Ectodermal cell (in vitro differentiated cells): ENCODE results near the gene RXRA.

ENCODE experiments used
- H3K27ac ChIP-seq: 2 replicates; pipeline ENCODE4 v1.7.0; 2013; ENCODE audit warnings: mild to moderate bottlenecking, low read depth, low read length; ENCODE audit not compliant: insufficient read depth, poor library complexity, severe bottlenecking
- H3K27me3 ChIP-seq: 2 replicates; pipeline ENCODE4 v1.7.0; 2013; ENCODE audit warnings: mild to moderate bottlenecking, low read length; ENCODE audit not compliant: insufficient read depth, control insufficient read depth, poor library complexity, severe bottlenecking
- H3K36me3 ChIP-seq: one replicate; pipeline ENCODE4 v1.7.0; 2013; ENCODE audit warnings: low read length; ENCODE audit not compliant: control insufficient read depth, insufficient read depth
- H3K4me1 ChIP-seq: one replicate; pipeline ENCODE4 v1.7.0; 2013; ENCODE audit warnings: low read length; ENCODE audit not compliant: control insufficient read depth, insufficient read depth
- H3K4me3 ChIP-seq: 2 replicates; pipeline ENCODE4 v1.7.0; 2013; ENCODE audit warnings: low read depth, low read length, control low read depth; ENCODE audit not compliant: insufficient read depth
- H3K9me3 ChIP-seq: 2 replicates; pipeline ENCODE4 v1.7.0; 2013; ENCODE audit warnings: mild to moderate bottlenecking, low read length, moderate library complexity; ENCODE audit not compliant: control insufficient read depth
- WGBS, 2 experiments: methylation state at CpG; one replicate each; pipeline ENCODE4 v1.1.7; 2013; ENCODE audit warnings: missing lambda C conversion rate in 2 of 2; 5-methylcytosine and 5-hydroxymethylcytosine counted together

The RXRA gene

DNA sequence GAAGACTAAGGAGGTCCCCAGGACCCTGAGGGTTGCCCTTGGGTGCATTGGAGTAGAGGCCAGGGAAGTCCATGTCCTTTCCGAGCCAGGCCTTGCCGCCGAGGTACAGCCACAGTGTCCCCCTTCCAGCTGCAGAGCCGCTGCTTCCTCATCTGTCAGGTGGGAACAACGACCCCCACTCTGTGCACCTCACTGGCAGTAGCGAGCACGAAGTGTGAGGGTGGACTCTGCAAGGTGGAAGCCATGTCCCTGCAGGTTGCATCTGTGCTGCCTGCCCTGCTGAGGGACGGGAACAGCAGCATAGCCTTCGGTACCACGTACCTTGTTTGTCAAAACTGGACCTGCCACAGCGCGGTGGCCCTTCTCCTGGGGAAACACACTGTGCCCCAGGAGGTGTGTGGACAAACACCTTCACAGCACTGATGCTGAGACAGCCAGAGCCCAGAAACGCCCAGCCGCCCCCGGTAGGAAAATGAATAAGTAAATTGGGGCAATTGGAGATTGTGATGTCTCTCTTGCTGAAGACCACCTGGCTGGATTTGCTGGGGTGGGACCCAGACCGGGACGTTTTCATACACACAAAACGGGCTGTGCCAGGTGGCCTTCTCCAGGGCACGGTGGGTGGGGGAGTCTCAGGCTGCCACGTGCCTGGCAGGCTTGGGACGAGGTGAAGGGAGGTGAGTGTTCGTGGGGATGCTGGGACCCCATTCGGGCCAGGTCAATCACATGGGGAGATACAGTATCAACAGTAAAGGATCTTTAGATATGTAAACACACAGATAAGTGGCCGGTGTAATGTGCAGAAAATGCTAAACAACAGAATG, 157.3 kb downstream of the RXRA start:
- Histone ChIP-seq H3K9me3 (no peaks in the 10 kb centered on the region), H3K4me3 (no peak overlapping the region), H3K27me3 (no peaks in the 10 kb centered on the region), H3K36me3 (no peaks in the 10 kb centered on the region), H3K4me1 (no peaks in the 10 kb centered on the region), H3K27ac (no peak overlapping the region)
- 93 to 95% methylated on average over 24 of the region's 24 CpGs for WGBS, 2 experiments

DNA sequence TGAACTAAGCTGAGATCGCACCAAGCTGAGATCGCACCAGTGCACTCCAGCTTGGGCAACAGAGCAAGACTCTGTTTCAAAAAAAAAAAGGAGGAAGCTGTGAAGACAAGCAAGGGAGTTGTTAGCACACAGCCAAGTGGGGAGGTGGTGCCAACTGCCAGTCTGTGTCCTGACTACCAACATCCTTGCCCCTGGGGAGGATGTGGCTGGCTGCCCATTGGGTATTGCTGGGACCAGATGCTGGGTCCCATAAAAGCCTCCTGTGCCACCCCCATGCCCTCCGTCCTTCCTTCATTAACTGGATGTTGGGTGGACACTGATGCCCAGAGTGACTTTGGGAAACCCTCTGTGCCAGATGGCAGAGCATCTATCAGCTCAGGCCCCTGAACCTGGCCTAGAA, 158.2 kb downstream of the RXRA start:
- Histone ChIP-seq H3K4me3 (no peak overlapping the region), H3K4me1 (no peaks in the 10 kb centered on the region), H3K27ac (no peak overlapping the region), H3K36me3 (no peaks in the 10 kb centered on the region), H3K9me3 (no peaks in the 10 kb centered on the region), H3K27me3 (no peaks in the 10 kb centered on the region)
- 86 to 95% methylated on average over 3 of the region's 3 CpGs for WGBS, 2 experiments

DNA sequence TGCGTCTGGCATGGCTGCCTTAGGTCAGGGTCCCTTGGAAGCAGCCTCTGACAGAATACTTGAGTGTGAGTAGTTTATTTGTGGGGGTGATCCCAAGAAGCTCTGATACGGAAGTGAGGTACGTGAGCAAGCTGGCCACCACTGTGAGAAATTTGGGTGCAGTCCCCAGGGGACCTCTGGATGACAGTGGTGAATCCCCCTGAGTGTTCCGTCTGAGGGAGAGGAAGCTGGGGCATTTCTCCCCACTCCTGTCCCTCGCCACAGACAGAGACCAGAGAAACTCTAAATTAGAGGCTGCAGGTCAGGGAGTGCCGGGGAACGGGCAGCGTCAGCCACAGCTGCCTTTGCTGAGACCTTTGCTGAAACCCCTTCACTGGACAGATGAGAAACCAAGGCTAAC, 159.4 kb downstream of the RXRA start:
- Histone ChIP-seq H3K9me3 (no peaks in the 10 kb centered on the region), H3K27ac (no peak overlapping the region), H3K4me3 (no peak overlapping the region), H3K4me1 (no peaks in the 10 kb centered on the region), H3K36me3 (no peaks in the 10 kb centered on the region), H3K27me3 (no peaks in the 10 kb centered on the region)
- WGBS, 2 experiments = 91 to 96% methylated on average over 8 of the region's 8 CpGs

DNA sequence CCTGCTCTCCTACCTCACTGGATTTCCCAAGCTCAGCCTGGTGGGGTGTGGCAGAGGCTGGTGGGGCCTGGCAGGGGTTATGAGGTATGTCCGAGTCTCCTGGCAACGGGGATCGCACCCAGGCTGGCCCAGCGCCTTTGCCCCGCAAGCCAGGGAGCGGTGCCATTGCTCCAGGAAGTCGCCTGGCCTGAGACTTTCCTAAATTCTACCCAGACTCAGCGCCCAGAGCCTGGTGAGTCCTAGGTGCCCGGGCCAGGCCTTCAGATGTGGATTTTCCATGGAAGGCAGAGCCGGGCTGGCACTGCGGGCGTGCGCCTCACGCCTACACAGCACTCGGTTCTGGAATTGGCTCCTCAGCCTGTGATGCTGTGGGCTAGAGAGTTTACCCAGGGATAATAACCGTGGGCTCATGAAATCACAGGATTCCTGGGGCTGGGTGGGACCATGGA, 159.9 kb downstream of the RXRA start:
- Histone ChIP-seq H3K27ac (no peak overlapping the region), H3K36me3 (no peaks in the 10 kb centered on the region), H3K4me1 (no peaks in the 10 kb centered on the region), H3K4me3 (no peak overlapping the region), H3K27me3 (no peaks in the 10 kb centered on the region), H3K9me3 (no peaks in the 10 kb centered on the region)
- 93 to 94% methylated on average over 16 of the region's 16 CpGs for WGBS, 2 experiments

- H3K4me3 ChIP-seq = no peak overlapping the region
- 93% methylated on average over 16 of the region's 16 CpGs for WGBS, 2 experiments
- no peaks in the 10 kb centered on the region for H3K9me3 ChIP-seq
- no peaks in the 10 kb centered on the region for H3K36me3 ChIP-seq
- no peak overlapping the region for H3K27ac ChIP-seq
- no peaks in the 10 kb centered on the region for H3K27me3 ChIP-seq
- H3K4me1 ChIP-seq = no peaks in the 10 kb centered on the region
Measured at GRCh38 chr9:134486596-134486995, 160.3 kb downstream of the RXRA start.
